ENCODE data around the gene RALBP1.

Gene RALBP1

GRCh38 chr18:9519399-9519798, 44.1 kb downstream of the RALBP1 start:
- DNase-seq (ENCODE audit: low spot score): no peak
- in situ Hi-C loops (cut with MboI; ENCODE audit: low pct_unique_long_range_greater_than_20kb, low sequenced_read_pairs, unreplicated experiment): loop anchor here (25.0 kb wide), 1 partner anchor 857 kb away; no protein-coding TSS in a partner anchor
- TF ChIP-seq, protein P1, sequence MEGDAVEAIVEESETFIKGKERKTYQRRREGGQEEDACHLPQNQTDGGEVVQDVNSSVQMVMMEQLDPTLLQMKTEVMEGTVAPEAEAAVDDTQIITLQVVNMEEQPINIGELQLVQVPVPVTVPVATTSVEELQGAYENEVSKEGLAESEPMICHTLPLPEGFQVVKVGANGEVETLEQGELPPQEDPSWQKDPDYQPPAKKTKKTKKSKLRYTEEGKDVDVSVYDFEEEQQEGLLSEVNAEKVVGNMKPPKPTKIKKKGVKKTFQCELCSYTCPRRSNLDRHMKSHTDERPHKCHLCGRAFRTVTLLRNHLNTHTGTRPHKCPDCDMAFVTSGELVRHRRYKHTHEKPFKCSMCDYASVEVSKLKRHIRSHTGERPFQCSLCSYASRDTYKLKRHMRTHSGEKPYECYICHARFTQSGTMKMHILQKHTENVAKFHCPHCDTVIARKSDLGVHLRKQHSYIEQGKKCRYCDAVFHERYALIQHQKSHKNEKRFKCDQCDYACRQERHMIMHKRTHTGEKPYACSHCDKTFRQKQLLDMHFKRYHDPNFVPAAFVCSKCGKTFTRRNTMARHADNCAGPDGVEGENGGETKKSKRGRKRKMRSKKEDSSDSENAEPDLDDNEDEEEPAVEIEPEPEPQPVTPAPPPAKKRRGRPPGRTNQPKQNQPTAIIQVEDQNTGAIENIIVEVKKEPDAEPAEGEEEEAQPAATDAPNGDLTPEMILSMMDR (IDR thresholded peaks at IDR 0.05; ENCODE audit: extremely low read depth, insufficient read depth, missing control alignments): no peak

DNA sequence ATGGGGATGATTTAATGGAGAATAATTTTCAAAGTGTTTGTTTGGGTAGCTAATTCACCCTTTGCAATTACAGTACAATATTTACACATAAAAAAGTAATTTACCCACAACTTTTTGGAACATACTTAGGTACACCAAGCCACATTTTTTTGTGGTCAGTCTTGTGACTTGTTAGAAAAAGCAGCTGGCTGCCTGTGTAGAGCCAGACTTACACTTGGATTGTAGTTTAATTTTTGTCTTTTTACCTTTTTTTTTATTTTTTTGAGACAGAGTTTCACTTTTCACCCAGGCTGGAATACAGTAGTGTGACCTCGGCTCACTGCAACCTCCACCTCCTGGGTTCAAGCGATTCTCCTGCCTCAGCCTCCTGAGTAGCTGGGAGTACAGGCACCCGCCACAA, 45.4 kb downstream of the RALBP1 start:
- in situ Hi-C loops (cut with MboI; ENCODE audit: low pct_unique_long_range_greater_than_20kb, low sequenced_read_pairs, unreplicated experiment): loop anchor here (25.0 kb wide), 1 partner anchor 858 kb away; no protein-coding TSS in a partner anchor

DNA sequence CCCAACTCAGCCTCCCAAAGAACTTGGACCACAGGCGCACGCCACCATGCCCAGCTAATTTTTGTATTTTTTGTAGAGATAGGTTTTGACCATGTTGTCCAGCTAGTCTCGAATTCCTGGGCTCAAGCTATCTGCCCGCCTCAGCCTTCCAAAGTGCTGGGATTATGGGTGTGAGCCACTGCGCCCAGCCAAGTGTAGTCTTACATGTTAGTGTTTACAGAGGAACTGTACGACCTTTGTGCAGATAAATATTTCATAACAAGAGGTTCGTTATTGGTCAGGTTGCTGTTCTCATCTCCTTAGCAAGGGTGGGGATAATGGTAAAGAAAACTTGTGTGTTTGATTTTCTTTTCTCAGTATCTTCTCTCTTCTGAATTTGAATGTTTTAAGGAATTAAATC, 46.5 kb downstream of the RALBP1 start:
- TF ChIP-seq, protein P1 (IDR thresholded peaks at IDR 0.05; ENCODE audit: extremely low read depth, insufficient read depth, missing control alignments): no peak
- in situ Hi-C loops (cut with MboI; ENCODE audit: low pct_unique_long_range_greater_than_20kb, low sequenced_read_pairs, unreplicated experiment): loop anchor here (25.0 kb wide), 1 partner anchor 859 kb away; no protein-coding TSS in a partner anchor
- DNase-seq (ENCODE audit: low spot score): no peak

More for the DNA sequence above, 45.4 kb downstream of the RALBP1 start:
- TF ChIP-seq, protein P1 (IDR thresholded peaks at IDR 0.05; ENCODE audit: extremely low read depth, insufficient read depth, missing control alignments): no peak
- no peak for DNase-seq (ENCODE audit: low spot score)

DNA sequence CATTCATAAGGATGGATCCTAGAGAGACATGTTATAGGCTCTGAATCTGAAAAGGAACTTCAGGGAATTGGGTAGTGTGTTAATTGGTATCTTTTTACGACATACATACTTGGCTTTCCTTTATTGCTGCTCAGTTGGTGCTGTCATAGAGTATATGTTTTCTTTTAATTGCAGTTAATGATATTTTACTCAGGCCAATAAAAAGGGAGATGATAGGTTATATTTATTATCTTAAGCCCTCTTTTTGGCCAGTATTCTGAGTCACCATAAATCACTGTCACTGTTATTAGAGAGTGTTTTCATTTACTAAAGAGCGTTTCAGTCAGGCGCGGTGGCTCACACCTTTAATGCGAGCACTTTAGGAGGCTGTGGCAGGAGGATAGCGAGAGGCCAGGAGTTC, 47.6 kb downstream of the RALBP1 start:
- in situ Hi-C loops (cut with MboI; ENCODE audit: low pct_unique_long_range_greater_than_20kb, low sequenced_read_pairs, unreplicated experiment): loop anchor here (25.0 kb wide), 1 partner anchor 861 kb away; no protein-coding TSS in a partner anchor
- TF ChIP-seq, protein P1 (IDR thresholded peaks at IDR 0.05; ENCODE audit: extremely low read depth, insufficient read depth, missing control alignments): no peak
- no peak for DNase-seq (ENCODE audit: low spot score)

- DNase-seq (ENCODE audit: low spot score): no peak
- in situ Hi-C loops (cut with MboI; ENCODE audit: low pct_unique_long_range_greater_than_20kb, low sequenced_read_pairs, unreplicated experiment): no loop called here
- TF ChIP-seq, protein P1 (IDR thresholded peaks at IDR 0.05; ENCODE audit: extremely low read depth, insufficient read depth, missing control alignments): no peak
These were observed 51.1 kb downstream of the RALBP1 start for GRCh38 chr18:9526458-9526857.

- TF ChIP-seq, protein P1 (IDR thresholded peaks at IDR 0.05; ENCODE audit: extremely low read depth, insufficient read depth, missing control alignments): no peak
- no peak for DNase-seq (ENCODE audit: low spot score)
- in situ Hi-C loops (cut with MboI; ENCODE audit: low pct_unique_long_range_greater_than_20kb, low sequenced_read_pairs, unreplicated experiment): no loop called here
These were observed 55.1 kb downstream of the RALBP1 start for GRCh38 chr18:9530226-9531009.
